ENCODE data around the gene JADE3.
"Not testable (repeated sequence)": the region's sequence is repeated elsewhere in the genome, so short reads cannot be mapped to it uniquely, and the experiment has no call there.

JADE3 gene

GRCh38 chrX:46941341-46941740 is 29.1 kb downstream of the JADE3 start:
- H3K27ac ChIP-seq = no peak overlapping the region
- ChIA-PET CTCF (no interaction called here), POLR2A (ENCODE audit: low non-redundant PET) (no interaction called here)
- no peak for DNase-seq (ENCODE audit: low spot score)
- no peak for TF ChIP-seq CTCF (conservative IDR thresholded peaks at IDR 0.05; ENCODE audit: low read depth)

DNA sequence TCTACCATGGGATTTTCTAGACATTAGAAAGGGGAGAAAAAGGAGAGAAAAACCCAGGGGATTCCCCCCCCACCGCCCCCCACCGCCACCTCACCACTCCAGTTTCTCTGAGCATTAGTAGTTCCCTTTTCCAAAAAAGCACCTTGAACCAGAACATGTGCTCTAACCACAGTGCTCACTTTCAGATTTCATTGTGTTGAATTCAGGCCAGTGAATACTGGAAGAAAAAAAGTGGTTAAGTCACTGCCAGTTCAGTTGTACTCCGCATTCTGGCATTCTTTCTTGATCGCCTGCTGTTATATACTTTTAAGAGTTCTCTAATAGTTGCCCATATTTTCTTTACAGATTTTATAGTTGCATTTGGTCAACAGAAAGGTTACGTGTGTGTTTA is 40.9 kb downstream of the JADE3 start:
- H3K27ac ChIP-seq = no peak overlapping the region

DNA sequence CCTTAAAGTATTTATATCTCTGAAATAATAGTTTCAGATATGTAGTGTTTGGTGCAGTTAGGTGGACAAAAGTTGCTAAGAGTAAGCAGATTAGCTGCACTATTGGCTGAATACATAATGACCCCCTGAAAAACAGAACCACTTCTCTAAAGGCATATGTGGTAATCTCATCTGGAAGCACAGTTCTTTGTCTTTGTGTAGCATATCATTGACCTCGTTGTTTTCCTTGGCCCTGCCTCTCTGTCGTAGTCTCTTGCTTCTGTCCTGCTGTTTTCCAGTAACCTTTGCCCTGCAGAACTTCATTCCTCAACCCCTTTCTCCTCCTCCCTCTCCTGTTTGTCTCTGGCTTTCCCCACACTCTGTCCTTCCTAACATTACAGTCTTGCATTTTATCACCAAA is 41.4 kb downstream of the JADE3 start:
- CTCF ChIA-PET = no interaction called here
- no peak for DNase-seq (ENCODE audit: low spot score)
- no peak for TF ChIP-seq CTCF (conservative IDR thresholded peaks at IDR 0.05; ENCODE audit: low read depth)
- POLR2A ChIA-PET (ENCODE audit: low non-redundant PET) = no interaction called here
- no peak overlapping the region for H3K27ac ChIP-seq

More for the DNA sequence above, 40.9 kb downstream of the JADE3 start:
- POLR2A ChIA-PET (ENCODE audit: low non-redundant PET) = interaction anchor here (0.6 kb wide), 1 partner anchor 10 kb away, joined by 3 read pairs; no protein-coding TSS in a partner anchor
- no peak for DNase-seq (ENCODE audit: low spot score)
- CTCF ChIA-PET = no interaction called here
- no peak for TF ChIP-seq CTCF (conservative IDR thresholded peaks at IDR 0.05; ENCODE audit: low read depth)

- no peak overlapping the region for H3K27ac ChIP-seq
- no peak for DNase-seq (ENCODE audit: low spot score)
- ChIA-PET CTCF (no interaction called here), POLR2A (ENCODE audit: low non-redundant PET) (no interaction called here)
- no peak for TF ChIP-seq CTCF (conservative IDR thresholded peaks at IDR 0.05; ENCODE audit: low read depth)
These were observed 42.5 kb downstream of the JADE3 start for GRCh38 chrX:46954716-46955115.

DNA sequence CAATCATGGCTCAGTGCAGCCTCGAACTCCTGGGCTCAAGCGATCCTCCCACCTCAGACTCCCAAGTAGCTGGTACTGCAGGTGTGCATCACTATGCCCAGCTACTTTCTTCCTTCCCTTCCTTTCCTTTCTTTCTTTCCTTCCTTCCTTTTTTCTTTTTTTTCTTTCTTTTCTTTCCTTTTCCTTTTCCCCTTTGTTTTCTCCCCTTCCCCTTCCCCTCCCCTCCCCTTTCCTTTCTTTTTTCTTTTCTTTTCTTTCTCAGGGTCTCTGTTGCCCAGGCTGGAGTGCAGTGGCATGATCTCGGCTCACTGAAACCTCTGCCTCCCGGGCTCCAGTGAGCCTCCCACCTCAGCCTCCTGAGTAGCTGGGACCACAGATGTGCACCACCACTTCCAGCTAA is 44.4 kb downstream of the JADE3 start:
- DNase-seq (ENCODE audit: low spot score); CTCF ChIA-PET; POLR2A ChIA-PET (ENCODE audit: low non-redundant PET); H3K27ac ChIP-seq: not testable (repeated sequence)

GRCh38 chrX:46957297-46957696 is 45.1 kb downstream of the JADE3 start:
- TF ChIP-seq CTCF (conservative IDR thresholded peaks at IDR 0.05; ENCODE audit: low read depth) = no peak
- H3K27ac ChIP-seq = no peak overlapping the region
- ChIA-PET POLR2A (ENCODE audit: low non-redundant PET) (no interaction called here), CTCF (no interaction called here)
- no peak for DNase-seq (ENCODE audit: low spot score)

DNA sequence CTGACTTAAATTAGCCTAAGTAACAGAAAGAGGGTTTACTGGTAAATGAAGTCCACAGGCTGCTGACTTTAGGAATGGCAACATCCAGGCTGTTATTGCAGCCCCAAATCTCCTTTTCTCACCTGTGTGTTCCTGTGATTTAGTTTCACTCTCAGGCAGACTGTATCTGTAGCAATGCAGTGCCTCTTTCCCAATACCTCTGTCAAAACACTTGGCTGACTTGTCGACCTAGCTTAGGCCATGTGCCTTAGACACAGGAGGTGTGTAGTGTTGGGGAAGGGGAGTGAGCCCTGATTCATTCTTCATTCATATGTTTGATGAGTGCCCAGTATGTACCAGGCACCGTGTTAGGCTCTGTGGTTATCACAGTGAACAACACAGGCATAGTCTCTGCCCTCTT is 46.9 kb downstream of the JADE3 start:
- POLR2A ChIA-PET (ENCODE audit: low non-redundant PET) = no interaction called here

More for the DNA sequence above, 46.9 kb downstream of the JADE3 start:
- CTCF ChIA-PET = no interaction called here
- TF ChIP-seq CTCF (conservative IDR thresholded peaks at IDR 0.05; ENCODE audit: low read depth) = no peak
- DNase-seq (ENCODE audit: low spot score) = no peak
- H3K27ac ChIP-seq = no peak overlapping the region
